ENCODE data around the gene RNF181.
"Not testable (repeated sequence)": the region's sequence is repeated elsewhere in the genome, so short reads cannot be mapped to it uniquely, and the experiment has no call there.

Gene RNF181

GRCh38 chr2:85595301-85596025, at the start of gene RNF181:
Gene RNF181 (plus strand): TSS chr2:85595745. CDS start chr2:85595764, 19 bp downstream.
- peak; percentile 99 for FAIRE-seq

- FAIRE-seq: no peak
These were observed 49.7 kb upstream of the RNF181 start for GRCh38 chr2:85545780-85546240.

- FAIRE-seq: no peak
These were observed 48.3 kb upstream of the RNF181 start for GRCh38 chr2:85547089-85547858.

- FAIRE-seq: no peak
These were observed 47.5 kb upstream of the RNF181 start for GRCh38 chr2:85547859-85548607.

GRCh38 chr2:85548608-85548900, 47.0 kb upstream of the RNF181 start:
- FAIRE-seq: no peak

- no peak for FAIRE-seq
These were observed 46.5 kb upstream of the RNF181 start for GRCh38 chr2:85549095-85549494.

- FAIRE-seq: no peak
These were observed 45.7 kb upstream of the RNF181 start for GRCh38 chr2:85549826-85550225.

GRCh38 chr2:85550486-85550885, 45.1 kb upstream of the RNF181 start:
- no peak for FAIRE-seq

- peak; percentile 53 for FAIRE-seq
These were observed 43.6 kb upstream of the RNF181 start for GRCh38 chr2:85551698-85552678.

- FAIRE-seq: no peak
These were observed 42.4 kb upstream of the RNF181 start for GRCh38 chr2:85553184-85553583.

GRCh38 chr2:85554980-85555612, 40.4 kb upstream of the RNF181 start:
- FAIRE-seq: no peak

- FAIRE-seq: no peak
These were observed 38.4 kb upstream of the RNF181 start for GRCh38 chr2:85557130-85557529.

- FAIRE-seq: no peak
These were observed 37.4 kb upstream of the RNF181 start for GRCh38 chr2:85558160-85558559.

- not testable (repeated sequence) for FAIRE-seq
These were observed 35.2 kb upstream of the RNF181 start for GRCh38 chr2:85560403-85560726.

- FAIRE-seq: no peak
These were observed 34.7 kb upstream of the RNF181 start for GRCh38 chr2:85560812-85561279.

GRCh38 chr2:85561280-85562212, 34.0 kb upstream of the RNF181 start, which contains the start of gene GGCX:
Gene GGCX (minus strand): TSS chr2:85561493. CDS start chr2:85561428, 65 bp downstream.
- FAIRE-seq: peak; percentile 61

GRCh38 chr2:85564144-85564563, 31.4 kb upstream of the RNF181 start:
- no peak for FAIRE-seq

GRCh38 chr2:85566265-85566664, 29.3 kb upstream of the RNF181 start:
- FAIRE-seq: no peak

- no peak for FAIRE-seq
These were observed 19.8 kb upstream of the RNF181 start for GRCh38 chr2:85575739-85576138.

GRCh38 chr2:85577063-85577385, 18.5 kb upstream of the RNF181 start:
- no peak for FAIRE-seq
